PFSK-1 (cell line): ENCODE measurements around the gene APOL4.

Experiments used
- FOXP2 ChIP-seq: optimal IDR thresholded peaks from 2 replicates; pipeline ENCODE3; 2011; ENCODE audit warnings: borderline replicate concordance, control low read depth, inconsistent platforms; ENCODE audit not compliant: insufficient read depth; ENCODE audit errors: extremely low read length, extremely low read depth
- POLR2AphosphoS5 ChIP-seq: IDR thresholded peaks from 2 replicates; pipeline ENCODE4 v1.6.1; 2012; ENCODE audit warnings: low read depth, mild to moderate bottlenecking, control low read depth, low read length, moderate library complexity
- SIN3A ChIP-seq: IDR thresholded peaks from 2 replicates; pipeline ENCODE4 v1.6.1; 2012; ENCODE audit warnings: mild to moderate bottlenecking, low read length, moderate library complexity, borderline replicate concordance; ENCODE audit not compliant: insufficient read depth
- TAF1 ChIP-seq: IDR thresholded peaks from 2 replicates; pipeline ENCODE4 v1.6.1; 2012; ENCODE audit warnings: low read length, control low read depth, borderline replicate concordance; ENCODE audit not compliant: insufficient read depth
- TF ChIP-seq, protein P1 (sequence below), 2 experiments: IDR thresholded peaks; 2 replicates each; pipeline versions ENCODE4 v1.6.1 to v1.8.0; 2011 to 2012; ENCODE audit warnings: low read depth in 2 of 2, low read length in 2 of 2, control low read depth in 1 of 2, inconsistent platforms in 1 of 2, mild to moderate bottlenecking in 1 of 2, moderate library complexity in 1 of 2; ENCODE audit not compliant: insufficient read depth in 1 of 2

DNA sequence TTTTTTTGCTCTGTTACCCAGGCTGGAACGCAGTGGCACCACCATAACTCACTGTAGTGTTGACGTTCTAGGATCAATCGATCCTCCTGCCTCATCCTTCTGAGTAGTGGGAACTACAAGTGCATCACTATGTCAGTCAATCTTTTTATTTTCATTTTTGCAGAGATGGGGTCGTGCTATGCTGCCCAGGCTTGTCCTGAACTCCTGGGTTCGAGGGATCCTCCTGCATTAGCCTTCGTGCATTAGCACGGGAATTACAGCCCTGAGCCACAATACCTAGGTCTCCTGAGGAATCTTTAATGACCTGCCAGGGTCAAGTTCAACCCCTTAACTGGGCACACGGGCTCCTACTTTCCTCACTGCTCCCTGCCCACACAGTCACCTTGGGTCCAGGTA lies 45.5 kb downstream of the APOL4 start:
- TF ChIP-seq POLR2AphosphoS5 (no peak), TAF1 (no peak), SIN3A (no peak), FOXP2 (no peak)
- TF ChIP-seq, protein P1, sequence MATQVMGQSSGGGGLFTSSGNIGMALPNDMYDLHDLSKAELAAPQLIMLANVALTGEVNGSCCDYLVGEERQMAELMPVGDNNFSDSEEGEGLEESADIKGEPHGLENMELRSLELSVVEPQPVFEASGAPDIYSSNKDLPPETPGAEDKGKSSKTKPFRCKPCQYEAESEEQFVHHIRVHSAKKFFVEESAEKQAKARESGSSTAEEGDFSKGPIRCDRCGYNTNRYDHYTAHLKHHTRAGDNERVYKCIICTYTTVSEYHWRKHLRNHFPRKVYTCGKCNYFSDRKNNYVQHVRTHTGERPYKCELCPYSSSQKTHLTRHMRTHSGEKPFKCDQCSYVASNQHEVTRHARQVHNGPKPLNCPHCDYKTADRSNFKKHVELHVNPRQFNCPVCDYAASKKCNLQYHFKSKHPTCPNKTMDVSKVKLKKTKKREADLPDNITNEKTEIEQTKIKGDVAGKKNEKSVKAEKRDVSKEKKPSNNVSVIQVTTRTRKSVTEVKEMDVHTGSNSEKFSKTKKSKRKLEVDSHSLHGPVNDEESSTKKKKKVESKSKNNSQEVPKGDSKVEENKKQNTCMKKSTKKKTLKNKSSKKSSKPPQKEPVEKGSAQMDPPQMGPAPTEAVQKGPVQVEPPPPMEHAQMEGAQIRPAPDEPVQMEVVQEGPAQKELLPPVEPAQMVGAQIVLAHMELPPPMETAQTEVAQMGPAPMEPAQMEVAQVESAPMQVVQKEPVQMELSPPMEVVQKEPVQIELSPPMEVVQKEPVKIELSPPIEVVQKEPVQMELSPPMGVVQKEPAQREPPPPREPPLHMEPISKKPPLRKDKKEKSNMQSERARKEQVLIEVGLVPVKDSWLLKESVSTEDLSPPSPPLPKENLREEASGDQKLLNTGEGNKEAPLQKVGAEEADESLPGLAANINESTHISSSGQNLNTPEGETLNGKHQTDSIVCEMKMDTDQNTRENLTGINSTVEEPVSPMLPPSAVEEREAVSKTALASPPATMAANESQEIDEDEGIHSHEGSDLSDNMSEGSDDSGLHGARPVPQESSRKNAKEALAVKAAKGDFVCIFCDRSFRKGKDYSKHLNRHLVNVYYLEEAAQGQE (IDR thresholded peaks at IDR 0.05; ENCODE audit: insufficient read depth in 1 of 2, low read depth in 2 of 2, low read length in 2 of 2), result no peak
